PFSK-1 (cell line): ENCODE measurements around the gene B3GNT3.

Source experiments
- FOXP2 ChIP-seq: optimal IDR thresholded peaks from 2 replicates; pipeline ENCODE3; 2011; ENCODE audit warnings: borderline replicate concordance, control low read depth, inconsistent platforms; ENCODE audit not compliant: insufficient read depth; ENCODE audit errors: extremely low read length, extremely low read depth
- POLR2AphosphoS5 ChIP-seq: IDR thresholded peaks from 2 replicates; pipeline ENCODE4 v1.6.1; 2012; ENCODE audit warnings: low read depth, mild to moderate bottlenecking, control low read depth, low read length, moderate library complexity
- SIN3A ChIP-seq: IDR thresholded peaks from 2 replicates; pipeline ENCODE4 v1.6.1; 2012; ENCODE audit warnings: mild to moderate bottlenecking, low read length, moderate library complexity, borderline replicate concordance; ENCODE audit not compliant: insufficient read depth
- TAF1 ChIP-seq: IDR thresholded peaks from 2 replicates; pipeline ENCODE4 v1.6.1; 2012; ENCODE audit warnings: low read length, control low read depth, borderline replicate concordance; ENCODE audit not compliant: insufficient read depth
- TF ChIP-seq, protein P1 (sequence below), 2 experiments: IDR thresholded peaks; 2 replicates each; pipeline versions ENCODE4 v1.6.1 to v1.8.0; 2011 to 2012; ENCODE audit warnings: low read depth in 2 of 2, low read length in 2 of 2, control low read depth in 1 of 2, inconsistent platforms in 1 of 2, mild to moderate bottlenecking in 1 of 2, moderate library complexity in 1 of 2; ENCODE audit not compliant: insufficient read depth in 1 of 2

The B3GNT3 gene

DNA sequence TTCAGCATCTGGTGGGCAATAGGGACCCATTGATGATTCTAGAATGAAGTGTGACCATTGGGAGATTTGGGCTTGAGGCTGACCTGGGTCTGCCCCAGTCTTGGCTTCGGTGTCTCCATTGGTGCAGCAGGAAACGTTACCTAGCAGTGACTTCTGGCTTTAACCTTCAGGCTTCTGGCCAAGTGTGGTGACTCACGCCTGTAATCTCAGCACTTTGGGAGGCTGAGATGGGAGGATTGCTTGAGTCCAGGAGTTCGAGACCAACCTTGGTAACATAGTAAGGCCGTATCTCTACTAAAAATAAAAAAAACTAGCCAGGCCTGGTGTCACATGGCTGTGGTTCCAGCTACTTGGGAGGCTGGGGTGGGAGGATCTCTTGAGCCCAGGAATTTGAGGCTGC, 36.4 kb upstream of the B3GNT3 start:
- TF ChIP-seq POLR2AphosphoS5 (no peak), TAF1 (no peak), SIN3A (no peak), FOXP2 (no peak)
- TF ChIP-seq, protein P1, sequence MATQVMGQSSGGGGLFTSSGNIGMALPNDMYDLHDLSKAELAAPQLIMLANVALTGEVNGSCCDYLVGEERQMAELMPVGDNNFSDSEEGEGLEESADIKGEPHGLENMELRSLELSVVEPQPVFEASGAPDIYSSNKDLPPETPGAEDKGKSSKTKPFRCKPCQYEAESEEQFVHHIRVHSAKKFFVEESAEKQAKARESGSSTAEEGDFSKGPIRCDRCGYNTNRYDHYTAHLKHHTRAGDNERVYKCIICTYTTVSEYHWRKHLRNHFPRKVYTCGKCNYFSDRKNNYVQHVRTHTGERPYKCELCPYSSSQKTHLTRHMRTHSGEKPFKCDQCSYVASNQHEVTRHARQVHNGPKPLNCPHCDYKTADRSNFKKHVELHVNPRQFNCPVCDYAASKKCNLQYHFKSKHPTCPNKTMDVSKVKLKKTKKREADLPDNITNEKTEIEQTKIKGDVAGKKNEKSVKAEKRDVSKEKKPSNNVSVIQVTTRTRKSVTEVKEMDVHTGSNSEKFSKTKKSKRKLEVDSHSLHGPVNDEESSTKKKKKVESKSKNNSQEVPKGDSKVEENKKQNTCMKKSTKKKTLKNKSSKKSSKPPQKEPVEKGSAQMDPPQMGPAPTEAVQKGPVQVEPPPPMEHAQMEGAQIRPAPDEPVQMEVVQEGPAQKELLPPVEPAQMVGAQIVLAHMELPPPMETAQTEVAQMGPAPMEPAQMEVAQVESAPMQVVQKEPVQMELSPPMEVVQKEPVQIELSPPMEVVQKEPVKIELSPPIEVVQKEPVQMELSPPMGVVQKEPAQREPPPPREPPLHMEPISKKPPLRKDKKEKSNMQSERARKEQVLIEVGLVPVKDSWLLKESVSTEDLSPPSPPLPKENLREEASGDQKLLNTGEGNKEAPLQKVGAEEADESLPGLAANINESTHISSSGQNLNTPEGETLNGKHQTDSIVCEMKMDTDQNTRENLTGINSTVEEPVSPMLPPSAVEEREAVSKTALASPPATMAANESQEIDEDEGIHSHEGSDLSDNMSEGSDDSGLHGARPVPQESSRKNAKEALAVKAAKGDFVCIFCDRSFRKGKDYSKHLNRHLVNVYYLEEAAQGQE (IDR thresholded peaks at IDR 0.05; ENCODE audit: insufficient read depth in 1 of 2, low read depth in 2 of 2, low read length in 2 of 2) = no peak

DNA sequence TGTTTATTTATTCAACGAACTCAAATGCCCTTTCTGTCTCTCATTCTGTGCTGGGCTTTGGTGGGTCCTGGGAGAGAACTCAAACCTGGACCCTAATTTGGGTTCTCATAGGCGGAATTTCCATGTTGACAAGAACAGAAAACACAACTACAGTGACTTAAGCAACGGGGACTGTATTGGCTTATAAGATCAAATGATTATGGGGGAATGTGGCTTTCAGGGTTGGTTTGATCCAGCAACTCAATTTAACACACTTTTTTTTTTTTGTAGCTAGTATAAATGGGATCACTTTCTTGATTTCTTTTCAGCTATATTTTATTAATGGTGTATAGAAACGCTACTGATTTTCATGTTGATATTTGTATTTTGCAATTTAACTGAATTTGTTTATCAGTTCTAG, 33.8 kb upstream of the B3GNT3 start:
- TF ChIP-seq SIN3A (no peak), FOXP2 (no peak), POLR2AphosphoS5 (no peak), TAF1 (no peak)
- TF ChIP-seq, protein P1 (IDR thresholded peaks at IDR 0.05; ENCODE audit: insufficient read depth in 1 of 2, low read depth in 2 of 2, low read length in 2 of 2) = no peak

DNA sequence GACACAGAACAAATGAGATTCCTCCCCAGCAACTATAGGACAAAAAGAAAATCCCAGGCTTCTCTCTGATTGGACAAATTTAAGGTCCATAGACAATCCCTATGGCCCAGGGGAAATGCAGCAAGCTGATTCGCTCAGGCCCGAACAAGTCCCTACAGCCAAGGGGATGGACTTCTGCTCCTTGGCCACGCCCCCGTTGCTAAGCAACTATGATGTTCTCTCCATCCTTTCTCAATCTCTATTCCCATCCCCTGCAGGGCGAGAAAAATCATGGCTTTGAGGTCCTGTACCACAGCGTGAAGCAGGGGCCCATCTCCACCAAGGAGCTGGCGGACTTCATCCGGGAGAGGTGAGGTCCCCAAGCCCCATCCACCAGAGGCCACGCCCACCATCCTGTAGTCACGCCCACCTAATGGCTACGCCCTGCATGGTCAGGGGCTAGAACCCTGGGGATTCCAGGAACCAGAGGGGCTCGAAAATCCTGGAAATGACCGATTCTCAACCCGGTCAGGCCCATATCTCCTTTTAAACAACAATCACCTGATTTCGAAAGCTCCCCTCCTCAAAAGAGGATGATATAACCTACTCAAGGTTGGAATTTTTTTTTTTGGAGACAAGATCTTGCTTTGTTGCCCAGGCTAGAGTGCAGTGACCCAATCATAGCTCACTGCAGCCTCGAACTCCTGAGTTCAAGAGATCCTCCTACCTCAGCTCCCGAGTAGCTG, 32.3 kb upstream of the B3GNT3 start:
- TF ChIP-seq, protein P1 (IDR thresholded peaks at IDR 0.05; ENCODE audit: insufficient read depth in 1 of 2, low read depth in 2 of 2, low read length in 2 of 2) = no peak
- TF ChIP-seq POLR2AphosphoS5 (no peak), TAF1 (no peak), SIN3A (no peak), FOXP2 (no peak)

DNA sequence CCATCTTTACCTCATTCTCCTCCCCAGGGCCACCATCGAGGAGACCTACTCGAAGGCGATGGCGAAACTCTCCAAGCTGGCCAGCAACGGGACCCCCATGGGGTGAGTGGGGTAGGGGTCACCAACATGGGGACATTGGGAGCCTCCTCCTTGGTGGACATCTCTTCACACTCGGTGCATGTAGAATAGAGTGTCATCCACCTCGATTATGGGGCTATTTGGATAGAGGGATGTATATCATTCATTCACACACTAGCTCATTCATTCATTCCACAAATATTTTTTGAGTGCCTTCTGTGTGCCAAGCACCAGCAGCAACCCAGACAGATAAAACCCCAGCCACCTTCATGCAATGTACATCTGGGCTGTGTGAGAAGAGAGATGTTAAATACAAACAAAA, 30.6 kb upstream of the B3GNT3 start:
- TF ChIP-seq SIN3A = no peak
- no peak for TF ChIP-seq POLR2AphosphoS5
- TF ChIP-seq, protein P1 (IDR thresholded peaks at IDR 0.05; ENCODE audit: insufficient read depth in 1 of 2, low read depth in 2 of 2, low read length in 2 of 2) = no peak

DNA sequence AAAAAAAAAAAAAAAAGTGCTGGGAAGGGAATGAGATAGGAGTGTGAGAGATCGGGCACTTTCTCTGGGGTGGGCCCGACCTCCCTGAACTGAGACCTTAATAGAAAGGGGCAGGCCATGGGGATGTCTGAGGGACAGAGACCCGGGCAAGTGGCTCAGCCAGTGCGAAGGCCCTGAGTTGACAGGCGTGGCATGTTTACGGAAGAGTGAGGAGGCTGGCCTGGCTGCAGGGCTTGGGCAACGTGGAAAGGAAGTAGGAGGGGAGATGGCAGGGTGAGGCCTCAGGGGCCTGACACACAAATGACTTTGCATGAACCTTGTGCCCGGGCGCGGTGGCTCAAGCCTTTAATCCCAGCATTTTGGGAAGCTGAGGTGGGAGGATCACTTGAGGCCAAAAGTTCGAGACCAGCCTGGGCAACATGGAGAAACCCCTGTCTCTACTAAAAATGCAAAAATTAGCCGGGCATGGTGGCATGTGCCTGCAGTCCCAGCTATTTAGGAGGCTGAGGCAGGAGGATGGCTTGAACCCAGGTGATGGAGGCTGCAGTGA, 29.8 kb upstream of the B3GNT3 start:
- no peak for TF ChIP-seq TAF1
- TF ChIP-seq, protein P1 (IDR thresholded peaks at IDR 0.05; ENCODE audit: insufficient read depth in 1 of 2, low read depth in 2 of 2, low read length in 2 of 2) = no peak
- peak; percentile 91; the same call in 1 of the 2 replicates for TF ChIP-seq SIN3A
- peak; percentile 96 for TF ChIP-seq FOXP2
